NCI-H1092 treated with DMSO at 0.1 percent for 48 hours (cell line): ENCODE data around the gene FAM3D.
A peak's percentile ranks its signal among the peaks of the same experiment; 100 is the strongest.
"Not testable (repeated sequence)": the region's sequence is repeated elsewhere in the genome, so short reads cannot be mapped to it uniquely, and the experiment has no call there.

Experiments used
- DNase-seq: peaks from one replicate; lab custom pipeline; 2025; lab: John Stamatoyannopoulos, UW

Gene FAM3D, protein sequence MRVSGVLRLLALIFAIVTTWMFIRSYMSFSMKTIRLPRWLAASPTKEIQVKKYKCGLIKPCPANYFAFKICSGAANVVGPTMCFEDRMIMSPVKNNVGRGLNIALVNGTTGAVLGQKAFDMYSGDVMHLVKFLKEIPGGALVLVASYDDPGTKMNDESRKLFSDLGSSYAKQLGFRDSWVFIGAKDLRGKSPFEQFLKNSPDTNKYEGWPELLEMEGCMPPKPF

DNA sequence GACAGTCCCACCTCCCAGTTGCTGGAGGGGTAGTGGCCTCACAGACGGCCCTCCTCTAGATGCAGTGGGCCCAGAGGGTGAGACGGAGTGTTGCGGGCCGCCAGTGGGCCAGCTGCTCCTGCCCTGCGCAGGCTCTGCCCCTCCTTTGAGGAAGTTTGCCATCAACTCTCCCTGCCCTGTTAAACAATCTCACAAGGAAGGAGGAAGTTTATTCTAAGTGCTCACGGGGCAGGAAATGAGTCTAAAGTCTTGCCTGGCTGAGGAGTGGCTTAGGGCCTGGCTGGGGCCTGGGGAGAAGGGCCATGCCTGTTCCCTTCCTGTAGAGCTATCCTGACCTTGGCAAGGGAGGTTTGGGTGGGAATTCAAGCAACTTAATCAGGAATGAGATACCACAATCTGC is at the start of gene FAM3D:
Gene FAM3D, minus strand, starts transcription at position 92 of the 400 bp plus-strand sequence. CDS start 11,211 bp downstream, outside the sequence.
- DNase-seq, result no peak

DNA sequence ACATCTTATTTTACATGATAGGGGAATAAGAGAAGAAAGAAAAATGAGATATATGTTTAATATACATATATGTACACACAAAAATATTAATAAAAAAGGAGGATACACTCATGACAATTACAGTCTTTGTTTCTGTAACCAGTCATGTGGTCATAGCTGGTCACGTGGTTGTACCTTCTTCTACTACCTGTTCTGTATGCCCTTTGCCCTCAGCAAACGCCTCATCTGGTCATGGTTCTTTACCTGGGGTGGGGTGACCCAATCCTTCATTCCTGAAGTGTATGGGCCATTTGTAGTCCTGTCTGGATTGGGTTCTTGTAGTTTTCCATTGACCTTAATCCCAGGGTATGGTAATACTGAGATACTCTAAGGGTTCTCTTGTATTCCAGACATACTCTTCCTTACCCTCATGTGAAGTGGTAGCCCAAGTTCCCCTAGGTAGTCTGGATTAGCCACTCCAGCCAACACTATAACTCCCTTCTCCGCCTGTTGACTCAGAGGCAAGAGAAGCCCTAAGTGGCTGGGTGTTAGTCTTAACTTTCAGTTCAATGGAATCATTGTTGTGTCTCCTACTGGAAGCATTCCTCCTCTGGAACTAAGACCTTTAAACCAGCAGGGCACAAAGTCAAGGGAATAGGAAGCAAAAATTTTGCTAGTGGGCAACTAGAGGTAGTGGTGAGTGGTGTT is 47.3 kb upstream of the FAM3D start:
- no peak for DNase-seq

- DNase-seq, result no peak
These were observed 45.3 kb upstream of the FAM3D start for GRCh38 chr3:58711871-58712270.

GRCh38 chr3:58708983-58709382 is 42.4 kb upstream of the FAM3D start:
- not testable (repeated sequence) for DNase-seq

- no peak for DNase-seq
These were observed 41.7 kb upstream of the FAM3D start for GRCh38 chr3:58708116-58708791.

- no peak for DNase-seq
These were observed 40.9 kb upstream of the FAM3D start for GRCh38 chr3:58707390-58707930.

DNA sequence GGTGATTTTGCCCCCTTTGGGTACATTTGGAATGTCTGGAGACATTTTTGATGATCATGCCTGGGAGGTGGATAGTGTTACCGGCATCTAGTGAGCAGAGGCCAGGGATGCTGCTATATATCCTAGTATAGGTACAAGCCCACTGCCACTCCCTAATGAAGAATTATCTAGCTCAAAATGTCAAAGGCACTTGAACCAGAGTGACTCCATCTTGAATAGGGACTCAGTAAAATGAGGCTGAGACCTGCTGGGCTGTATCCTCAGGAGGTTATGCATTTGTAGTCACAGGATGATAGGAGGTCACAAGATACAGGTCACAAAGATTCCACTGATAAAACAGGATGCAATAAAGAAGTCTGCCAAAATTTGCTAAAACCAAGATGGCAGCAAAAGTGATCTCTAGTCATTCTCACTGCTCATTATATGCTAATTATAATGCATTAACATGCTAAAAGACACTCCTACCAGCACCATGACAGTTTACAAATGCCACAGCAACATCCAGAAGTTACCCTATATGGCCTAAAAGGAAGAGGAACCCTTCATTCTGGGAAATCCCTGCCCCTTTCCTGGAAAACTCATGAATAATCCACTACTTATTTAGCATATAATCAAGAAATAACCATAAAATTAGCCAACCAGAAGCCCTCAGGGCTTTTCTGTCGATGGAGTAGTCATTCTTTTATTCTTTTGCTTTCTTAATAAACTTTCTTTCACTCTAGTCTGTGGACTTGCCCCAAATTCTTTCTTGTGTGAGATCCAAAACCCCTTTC is 40.0 kb upstream of the FAM3D start:
- no peak for DNase-seq

- DNase-seq, result no peak
These were observed 38.2 kb upstream of the FAM3D start for GRCh38 chr3:58704745-58705144.

GRCh38 chr3:58704304-58704703 is 37.7 kb upstream of the FAM3D start:
- not testable (repeated sequence) for DNase-seq

DNA sequence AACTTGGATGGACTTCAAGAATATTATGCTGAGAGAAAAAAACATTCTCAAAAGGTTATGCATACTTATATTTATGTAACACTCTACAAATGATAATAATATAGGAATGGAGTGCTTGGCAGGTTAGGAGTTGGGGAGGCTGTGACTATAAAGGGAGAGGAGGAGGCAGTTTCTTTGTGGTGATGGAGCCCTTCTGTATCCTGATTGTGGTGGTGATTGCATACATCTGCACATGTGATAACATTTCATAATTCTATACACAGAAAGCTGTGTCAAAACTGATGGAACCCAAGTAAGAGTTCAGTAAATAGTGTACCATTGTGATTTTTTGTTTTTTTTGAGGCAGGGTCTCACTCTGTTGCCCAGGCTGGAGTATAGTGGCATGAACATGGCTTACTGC is 31.7 kb upstream of the FAM3D start:
- no peak for DNase-seq

- no peak for DNase-seq
These were observed 31.0 kb upstream of the FAM3D start for GRCh38 chr3:58697561-58697960.

- DNase-seq, result not testable (repeated sequence)
These were observed 30.2 kb upstream of the FAM3D start for GRCh38 chr3:58696813-58697212.

- no peak for DNase-seq
These were observed 29.5 kb upstream of the FAM3D start for GRCh38 chr3:58696093-58696492.

DNA sequence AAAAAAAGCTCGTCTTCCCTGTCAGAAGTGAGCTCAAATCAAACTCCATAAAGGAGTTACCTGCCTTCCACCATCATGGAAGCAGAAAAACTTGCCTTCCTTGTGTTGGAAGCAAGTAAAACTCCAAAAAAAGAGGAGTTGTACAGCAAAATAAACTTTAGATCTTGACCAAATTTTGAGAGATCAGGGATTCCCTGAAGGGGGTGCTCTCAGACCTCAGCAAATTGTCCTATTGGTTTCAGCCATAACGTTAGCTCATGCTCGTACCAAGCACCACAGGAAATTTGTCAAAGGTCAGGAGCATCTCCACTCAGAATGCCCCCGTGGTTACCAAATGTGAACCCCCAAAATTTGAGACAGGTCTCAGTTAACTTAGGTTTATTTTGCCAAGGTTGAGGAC is 28.7 kb upstream of the FAM3D start:
- not testable (repeated sequence) for DNase-seq

DNA sequence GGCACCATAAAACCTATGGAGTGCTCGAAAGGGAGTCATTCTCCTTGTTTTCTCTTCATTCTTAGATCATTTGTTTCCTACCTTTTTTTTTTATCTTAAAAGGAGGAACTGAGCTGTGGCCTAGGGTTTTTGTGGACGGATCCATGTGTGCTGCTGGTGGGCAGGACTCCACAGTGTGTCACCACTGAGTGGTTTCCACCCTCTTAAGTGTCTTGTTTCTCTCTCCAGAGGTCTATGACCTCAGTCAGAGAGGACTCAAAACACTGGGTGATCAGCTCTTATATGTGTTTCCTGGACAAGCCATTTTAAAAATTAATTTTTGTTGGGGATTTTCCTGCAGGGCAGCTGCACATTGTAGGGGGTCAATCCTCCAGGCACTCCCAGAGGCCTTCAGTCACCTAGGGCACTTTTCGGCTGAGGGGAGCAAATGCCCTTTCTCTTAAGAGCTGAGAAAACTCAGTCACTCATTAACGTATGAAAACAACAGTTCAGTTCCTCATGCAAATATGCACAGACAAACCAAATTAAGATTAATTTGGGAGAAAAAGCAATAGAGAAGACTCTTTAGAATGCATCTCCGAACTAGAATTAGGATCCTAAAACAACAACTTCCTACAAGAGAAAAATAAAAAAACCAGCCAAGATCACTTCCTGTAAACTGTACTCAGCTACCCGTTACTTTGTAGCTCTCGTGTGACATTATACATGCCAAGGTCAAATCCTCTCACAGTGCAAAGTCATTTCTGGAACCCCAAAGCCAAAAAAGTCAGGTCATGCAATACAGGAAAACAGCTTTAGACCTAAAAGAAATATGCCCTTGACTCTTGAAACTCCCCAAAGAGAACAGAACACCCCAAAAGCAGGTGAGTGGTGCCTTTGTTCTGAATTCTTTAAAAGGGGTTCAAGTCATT is 27.6 kb upstream of the FAM3D start:
- no peak for DNase-seq

GRCh38 chr3:58692484-58692883 is 25.9 kb upstream of the FAM3D start:
- DNase-seq, result no peak

- no peak for DNase-seq
These were observed 25.4 kb upstream of the FAM3D start for GRCh38 chr3:58691997-58692396.

- no peak for DNase-seq
These were observed 23.9 kb upstream of the FAM3D start for GRCh38 chr3:58690490-58690889.

GRCh38 chr3:58688574-58688973 is 22.0 kb upstream of the FAM3D start:
- peak; percentile 15 for DNase-seq

GRCh38 chr3:58686847-58687246 is 20.3 kb upstream of the FAM3D start:
- no peak for DNase-seq

DNA sequence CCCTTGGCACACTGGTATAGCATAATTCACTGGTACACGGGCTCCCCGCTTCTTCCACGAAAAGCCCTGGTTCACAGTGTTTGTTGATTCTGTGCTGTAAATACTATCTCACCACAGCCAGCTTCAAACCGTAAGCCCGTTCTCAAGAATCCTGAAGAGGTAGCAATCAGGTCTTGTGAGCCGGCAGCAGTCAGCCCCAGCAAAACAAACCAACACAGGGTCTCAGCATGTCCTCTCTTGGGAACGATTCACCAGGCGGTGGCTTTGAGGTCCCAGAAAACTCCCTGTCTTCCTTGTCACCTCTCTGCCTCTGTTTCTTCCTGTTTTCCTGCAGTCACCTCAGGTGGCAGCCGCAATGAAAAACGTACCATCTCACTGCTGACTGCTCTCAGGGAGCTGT is 19.1 kb upstream of the FAM3D start:
- no peak for DNase-seq
